SKM-1 treated with dmso at 0.1 percent for 144 hours (cell line): ENCODE data around the gene SCMH1.

Experiments
- DNase-seq: peaks from one replicate; lab custom pipeline; 2025; ENCODE audit not compliant: unreplicated experiment; lab: John Stamatoyannopoulos, UW

Gene SCMH1

DNA sequence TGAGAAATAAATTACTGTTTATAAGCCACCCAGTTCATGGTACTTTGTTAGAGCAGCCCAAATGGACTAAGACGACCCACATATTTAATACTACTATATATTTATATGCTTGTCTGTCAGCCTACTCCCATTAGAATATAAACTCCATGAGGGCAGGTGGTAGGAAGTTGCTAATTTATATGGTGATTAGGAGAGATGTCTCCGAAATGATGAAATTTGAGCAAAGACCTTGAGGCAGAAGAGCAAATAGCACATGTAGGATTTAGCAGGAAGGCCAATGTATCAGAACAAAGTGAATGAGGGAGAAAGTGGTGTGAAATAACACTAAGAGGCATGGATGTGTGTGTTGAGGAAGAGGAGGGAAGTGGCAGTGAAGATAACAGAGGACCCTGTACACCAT lies 210.0 kb downstream of the SCMH1 start:
- DNase-seq: no peak

DNA sequence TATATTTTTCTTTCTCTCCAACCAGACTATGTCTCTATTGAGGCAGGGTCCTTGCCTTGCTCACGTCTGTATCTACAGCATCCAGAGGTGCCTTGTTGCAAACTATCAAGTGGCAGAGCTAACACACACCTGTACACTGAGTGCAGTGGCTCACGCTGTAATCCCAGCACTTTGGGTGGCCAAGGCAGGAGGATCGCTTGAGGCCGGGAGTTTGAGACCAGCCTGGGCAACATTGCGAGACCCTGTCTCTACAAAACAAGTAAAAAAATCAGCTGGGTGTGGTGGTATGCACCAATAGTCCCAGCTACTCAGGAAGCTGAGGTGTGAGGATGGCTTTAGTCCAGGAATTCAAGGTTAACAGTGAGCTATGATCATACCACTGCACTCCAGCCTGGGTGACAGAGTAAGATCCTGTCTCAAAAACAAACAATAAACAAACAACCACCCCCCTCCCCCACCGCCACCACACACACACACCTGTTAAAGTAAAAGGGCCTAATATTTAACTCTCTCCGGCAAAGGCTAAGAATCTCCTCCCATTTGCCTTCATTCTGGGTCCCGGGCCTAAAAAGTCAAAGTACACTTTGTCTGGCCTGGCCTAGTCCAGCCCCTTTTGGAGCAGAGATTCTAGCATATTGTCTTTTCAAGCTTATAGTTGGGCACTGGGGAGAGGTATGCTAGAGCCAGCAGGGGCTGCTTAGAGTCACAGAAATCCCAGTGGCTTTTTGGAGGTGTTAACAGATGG lies 211.1 kb downstream of the SCMH1 start:
- DNase-seq: no peak

DNA sequence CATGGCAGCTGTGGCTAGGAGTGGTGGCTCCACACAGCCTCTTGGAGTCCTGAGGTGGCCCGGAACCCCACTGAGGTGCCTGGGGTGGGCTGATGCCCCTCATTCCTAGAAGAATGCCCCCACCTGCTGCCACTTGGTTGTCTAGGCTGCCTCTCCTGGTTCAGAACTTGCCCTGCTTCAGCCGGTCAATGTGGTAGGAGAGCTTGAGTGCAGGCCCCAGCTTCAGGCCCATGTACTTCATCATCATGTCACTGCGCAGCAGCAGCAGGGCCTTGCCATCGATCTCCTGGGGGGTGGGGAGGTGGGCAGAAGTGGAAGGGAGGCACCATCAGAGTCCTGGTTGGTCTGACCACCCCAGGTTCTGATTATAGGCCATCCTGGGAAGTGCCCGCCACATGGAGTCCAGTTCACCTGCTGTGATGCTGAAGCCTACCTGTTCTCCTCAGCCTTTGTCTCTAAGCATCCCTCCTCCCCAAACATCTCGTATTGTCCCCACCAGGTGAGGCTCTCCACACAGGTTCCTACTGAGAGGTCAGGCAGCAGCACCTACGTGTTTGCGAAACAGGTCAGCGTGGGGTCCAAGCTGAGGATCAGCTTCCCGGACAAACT lies 214.0 kb downstream of the SCMH1 start:
- no peak for DNase-seq

DNA sequence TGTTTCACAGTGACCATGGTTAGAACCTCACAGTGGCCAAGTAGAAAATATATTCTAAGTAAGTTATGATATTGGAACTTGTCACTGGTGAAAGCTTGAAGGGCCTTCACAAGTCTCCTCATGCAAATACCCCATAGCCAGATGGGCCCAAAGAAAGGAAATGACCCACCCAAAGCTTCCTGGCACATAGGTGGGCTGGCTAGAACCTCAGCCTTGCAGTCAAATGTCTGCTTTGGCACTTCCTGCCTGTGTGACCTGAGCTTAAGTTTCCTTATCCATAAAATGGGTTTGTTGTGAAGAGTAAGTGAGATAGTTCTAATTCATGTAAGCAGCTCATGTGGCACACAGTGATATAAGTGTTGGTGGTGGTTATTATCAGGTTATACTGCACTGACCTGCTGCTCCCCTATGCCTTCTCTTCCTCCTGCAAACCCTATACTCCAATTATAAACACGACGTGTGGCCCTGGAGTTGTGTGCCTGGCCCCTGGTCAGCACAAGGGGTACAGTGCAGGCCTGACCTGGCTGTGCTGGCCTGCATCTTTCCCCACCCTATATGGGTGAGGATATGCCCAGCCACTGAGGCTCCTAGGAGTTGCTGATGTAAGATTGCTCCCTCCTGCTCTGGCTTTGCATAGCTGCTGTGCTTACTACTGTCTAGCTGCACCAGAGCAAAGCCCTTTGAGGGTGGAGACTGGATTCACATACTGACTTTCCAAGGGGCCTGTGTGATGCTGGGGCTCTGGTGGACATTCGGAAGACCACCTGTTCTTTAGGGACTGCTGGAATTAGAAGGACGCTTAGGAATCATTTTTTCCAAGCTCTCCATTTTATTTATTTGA lies 215.9 kb downstream of the SCMH1 start:
- no peak for DNase-seq

DNA sequence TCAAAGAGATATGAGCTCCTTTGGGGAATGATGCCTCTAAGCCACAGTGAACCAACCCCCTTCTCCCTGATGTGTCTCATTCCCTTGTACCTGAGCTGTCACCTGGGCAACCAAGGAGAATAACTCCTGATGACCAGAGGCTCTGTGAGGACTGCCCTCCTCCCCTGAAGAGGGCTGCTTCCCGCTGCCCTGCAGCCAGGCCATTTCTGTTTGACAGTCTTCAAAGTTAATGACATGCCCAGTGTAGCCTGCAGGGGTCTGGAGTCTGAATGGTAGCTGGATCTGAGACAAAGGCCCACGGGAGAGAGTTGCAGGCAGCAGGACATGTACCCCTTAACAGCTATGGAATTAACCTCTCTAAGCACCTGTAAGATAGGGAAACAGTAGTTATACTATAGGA lies 217.2 kb downstream of the SCMH1 start:
- DNase-seq: no peak

DNA sequence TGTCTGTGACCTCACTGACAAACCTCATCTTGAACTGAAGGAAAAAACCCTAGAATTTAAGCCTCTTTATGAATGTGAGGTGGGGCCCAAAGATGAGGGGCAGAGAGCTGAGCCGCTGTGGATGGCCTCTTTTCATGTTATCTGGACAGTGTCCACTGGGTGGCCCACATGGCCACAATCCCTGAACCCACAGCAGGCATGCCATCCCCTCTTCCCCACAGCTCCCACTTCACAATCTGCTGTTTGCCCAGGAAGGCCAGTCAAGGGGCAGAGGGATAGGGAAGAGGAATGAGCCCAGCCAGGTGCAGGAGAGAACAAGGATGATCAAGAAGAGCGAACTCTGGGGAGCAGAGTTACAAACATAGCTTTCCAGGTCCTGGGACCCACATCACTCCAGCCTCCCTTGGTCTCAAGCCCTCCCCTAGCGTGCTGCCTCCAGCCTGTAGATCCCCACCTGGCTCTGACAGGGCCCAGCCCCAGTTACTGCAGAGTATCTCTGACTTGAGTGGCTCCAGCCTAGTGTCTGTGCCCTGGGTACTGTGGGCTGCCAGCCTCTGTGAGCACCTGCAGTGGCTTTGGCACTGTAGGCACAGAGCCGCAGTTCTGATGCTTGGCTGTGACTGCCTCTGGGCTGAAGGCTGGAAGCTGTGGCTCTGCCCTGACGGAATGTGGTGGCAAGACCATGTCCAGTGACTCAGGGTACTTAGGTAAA lies 218.7 kb downstream of the SCMH1 start:
- no peak for DNase-seq

DNA sequence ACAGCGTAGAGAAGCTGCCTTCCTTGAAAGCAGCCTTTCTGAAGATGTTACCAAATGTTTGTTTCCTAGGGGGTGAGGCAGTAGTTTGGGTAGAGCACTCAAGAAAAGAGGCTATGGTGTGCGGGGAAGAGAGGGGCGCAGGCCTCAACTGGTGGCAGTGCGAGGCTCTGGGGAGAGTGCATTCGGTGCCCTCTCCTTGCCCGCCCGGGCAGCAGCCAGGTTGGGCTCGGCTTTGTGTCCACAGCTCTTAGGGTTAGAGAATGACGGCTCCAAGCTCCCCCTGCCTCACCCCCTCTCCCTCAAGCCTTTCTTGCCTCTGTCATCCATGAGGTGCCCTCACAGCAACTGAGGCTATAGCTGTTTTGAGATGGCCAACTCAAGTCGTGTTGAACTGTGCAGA lies 219.7 kb downstream of the SCMH1 start:
- no peak for DNase-seq

DNA sequence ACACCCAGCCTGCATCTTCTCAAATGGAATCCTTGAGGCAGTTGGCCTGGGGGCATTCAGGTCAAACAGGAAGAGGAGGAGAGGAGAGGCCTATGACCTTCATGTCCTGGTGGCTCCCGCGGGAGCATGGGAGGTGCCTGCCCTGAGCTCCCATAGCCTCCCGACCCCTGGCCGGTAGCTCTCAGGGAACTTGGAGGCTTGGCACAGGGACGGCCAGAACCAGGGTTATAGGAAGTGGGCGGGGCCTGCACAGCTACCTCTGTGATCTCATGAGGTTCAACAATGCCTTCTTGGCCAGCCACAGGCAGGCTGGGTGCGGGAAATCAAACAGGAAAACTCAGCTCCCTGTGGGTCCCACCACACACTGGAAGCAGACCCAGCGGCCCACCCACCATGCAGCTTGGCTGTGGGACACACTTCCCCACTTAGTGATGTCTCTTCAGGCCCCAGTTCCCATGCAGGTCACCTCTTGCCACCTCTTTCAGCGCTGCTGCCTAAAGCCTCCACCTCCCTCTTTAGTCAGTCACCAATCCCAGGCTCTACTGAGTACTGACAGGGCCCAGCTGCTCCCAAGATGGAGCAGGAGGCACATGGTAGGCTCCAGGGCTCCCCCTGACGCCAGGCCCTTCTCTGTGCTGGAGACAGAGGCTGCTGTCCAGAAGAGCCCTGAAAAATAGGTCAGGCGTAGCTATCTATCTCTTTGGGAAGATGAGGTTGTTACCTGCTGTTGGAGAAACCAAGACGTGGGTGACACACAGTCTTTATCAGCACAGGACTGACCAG lies 220.4 kb downstream of the SCMH1 start, which contains the start of gene SLFNL1:
Gene SLFNL1 (minus strand): TSS at position 200 of the 783 bp plus-strand sequence. CDS start 1,065 bp downstream, outside the sequence.
- no peak for DNase-seq

DNA sequence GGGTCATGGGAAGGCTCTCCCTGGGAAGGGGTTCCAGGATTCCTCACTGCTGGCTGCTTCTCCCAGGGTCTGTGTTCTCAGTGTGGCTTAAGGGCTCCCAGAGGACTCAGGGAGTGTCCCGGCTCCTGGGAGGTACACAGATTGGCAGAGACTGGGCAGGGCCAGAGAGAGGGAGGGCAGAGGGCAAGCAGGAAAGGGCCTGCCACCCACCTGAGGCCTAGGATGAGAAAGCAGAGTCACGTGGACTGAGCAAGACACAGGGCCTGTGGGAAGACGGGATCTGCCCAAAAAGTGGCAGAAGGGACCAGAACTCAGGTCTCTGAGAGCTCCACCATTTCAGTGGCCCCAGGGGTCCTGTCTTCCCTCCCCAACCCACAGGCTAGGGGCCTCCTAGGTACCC lies 221.5 kb downstream of the SCMH1 start:
- DNase-seq: no peak

DNA sequence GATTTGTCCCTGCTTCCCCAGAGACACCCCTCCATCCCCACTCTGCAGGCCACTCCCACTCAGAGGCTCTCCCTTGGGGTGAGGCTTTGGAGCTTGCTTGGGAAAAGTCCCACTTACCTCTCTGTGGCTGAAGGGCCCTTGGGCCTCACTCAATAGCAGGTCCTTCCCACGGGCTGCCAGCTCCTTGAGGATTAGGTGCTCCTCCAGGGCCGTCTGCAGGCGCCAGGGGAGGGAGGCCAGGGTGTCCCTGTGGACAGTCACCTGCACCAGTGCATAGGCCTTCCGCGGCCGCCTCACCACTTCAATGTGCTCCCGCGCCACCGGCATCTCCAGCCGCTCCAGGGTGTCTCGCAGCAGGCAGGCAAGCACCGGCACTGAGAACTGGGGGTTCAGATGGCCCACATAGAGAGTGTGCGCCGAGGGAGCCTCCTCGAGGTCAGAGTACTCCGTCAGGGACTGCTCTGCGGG lies 222.0 kb downstream of the SCMH1 start:
- no peak for DNase-seq

DNA sequence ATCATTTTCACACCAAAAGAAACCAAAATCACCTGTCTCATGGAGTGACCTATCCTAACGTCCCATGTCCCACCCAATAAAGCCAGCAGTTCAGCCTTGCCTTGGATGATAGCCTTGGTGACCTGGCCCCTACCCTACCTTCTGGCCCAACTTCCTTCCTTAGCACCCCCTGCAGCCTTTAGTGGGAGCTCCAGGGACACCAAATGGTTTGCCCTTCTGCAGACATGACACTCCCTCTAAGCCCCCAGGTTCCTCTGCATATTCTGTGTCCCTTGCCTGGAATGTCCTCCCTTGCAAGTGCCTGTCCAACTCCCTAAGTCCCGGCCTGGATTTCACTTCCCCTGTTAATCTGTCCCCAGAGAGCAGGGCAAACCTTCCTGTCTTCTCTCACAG lies 222.8 kb downstream of the SCMH1 start:
- DNase-seq: no peak

DNA sequence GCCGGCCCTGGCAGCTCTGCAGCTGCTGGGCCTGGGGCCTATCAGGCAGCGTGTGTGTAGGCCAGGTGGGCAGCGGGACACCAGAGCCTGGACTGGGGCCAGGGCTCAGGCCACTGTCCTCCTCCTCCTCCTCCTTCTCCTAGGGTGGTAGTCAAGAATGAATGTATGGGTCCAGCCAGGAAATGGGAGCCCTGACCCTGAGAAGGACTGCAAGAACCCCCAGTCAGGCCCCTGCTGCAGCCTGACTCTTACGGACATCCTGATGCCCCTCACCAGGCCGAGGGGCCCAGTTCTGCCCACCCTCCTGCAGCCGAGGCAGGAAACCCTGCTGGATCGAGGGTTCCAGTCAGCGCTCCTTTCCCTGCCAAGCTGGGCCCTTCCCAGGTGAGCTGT lies 224.1 kb downstream of the SCMH1 start:
- DNase-seq: no peak

DNA sequence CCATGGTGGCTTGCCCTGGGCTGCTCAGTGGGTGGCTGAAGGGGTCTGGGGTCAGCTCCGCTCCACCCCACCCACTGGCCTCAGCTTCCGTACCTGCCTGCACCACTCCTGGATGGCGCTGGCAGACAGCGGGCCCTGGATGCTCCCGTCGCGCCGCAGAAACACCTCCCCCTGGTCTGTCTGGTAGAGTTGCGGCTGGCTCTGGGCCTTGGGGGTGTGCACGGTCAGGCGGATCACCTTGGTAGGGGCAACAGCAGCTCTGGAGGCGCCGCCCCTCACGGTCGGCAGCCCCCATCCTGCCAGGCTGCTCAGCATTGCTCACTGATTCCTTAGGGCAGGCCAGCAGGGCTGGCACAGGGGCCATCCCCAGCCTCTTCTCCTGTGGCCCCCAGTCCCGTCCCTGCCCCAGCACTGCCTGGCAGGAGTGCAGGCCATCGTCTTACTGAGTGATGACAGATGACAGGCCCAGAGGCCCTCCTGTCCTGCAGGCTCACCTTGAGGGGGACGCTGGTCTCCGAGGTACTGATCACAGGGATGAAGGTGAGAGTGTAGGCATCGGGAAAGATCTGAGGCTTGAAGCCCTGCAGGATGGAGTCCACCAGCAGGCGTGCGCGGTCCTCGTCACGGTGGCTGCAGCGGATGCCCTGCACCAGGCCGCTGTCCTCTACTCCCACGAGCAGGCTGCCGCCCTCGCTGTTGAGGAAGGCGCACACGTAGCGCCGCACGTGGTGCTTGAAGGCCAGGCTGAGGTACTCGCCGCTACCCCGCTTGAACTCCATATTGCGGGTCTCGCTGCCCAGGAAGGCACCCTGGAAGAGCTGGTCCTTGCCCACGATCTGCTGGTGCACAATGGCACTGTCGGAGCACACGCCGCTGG lies 224.7 kb downstream of the SCMH1 start:
- no peak for DNase-seq

DNA sequence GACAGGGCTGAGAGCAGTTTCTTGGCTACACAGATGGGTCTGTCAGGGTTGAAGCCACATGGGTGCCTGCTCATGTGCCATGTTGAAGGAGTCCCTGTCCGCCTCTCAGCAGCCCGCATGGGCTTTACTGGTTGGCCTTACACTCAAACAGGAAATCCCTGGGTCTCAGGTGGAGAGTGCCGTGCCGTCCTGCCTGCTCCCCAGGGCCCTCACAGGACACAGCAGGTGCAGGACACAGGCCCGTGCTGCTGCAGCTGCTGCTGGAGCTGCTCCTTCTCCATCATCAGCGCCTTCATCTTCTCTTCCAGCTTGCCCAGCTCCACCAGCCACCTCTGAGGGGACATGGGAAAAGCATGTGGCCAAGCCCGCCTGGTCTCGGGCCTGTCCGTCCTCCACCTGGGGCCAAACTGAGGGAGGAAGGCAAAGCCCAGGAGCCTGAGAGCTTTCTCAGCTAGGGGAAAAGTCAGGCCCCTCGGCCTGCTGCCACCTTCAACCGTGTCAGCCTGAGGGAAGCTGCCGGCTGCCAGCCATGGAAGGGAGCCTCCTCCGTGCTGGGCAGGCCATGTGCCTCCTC lies 226.1 kb downstream of the SCMH1 start:
- DNase-seq: no peak

DNA sequence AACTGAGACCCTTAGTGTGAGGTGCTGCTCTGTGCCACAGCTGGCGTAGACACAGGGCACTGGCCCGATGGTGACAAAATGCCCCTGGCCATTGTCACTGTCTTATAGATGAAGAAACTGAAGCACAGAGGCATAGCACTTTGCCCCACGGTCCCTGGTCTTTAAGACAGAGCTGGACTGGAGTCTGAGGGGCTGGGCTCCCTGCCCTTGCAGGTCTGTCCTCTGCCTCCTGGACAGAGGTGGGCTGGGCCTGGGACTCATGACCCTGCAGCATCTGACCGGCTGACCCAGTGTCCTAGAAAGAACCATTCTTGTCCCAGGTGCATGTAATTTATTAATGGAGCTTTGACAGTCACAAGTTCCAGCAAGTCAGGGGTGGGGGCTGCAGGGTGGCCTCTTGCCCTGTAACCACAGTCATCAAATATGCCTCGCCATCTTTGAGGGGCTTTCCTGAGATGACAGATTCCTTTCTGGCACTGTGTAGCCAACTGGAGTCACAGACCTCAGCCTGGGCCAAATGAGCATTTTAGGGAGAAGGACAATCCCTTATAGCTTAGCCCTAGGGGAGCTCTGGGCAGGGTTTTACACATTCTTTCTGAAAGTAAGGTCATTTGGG lies 226.7 kb downstream of the SCMH1 start:
- no peak for DNase-seq

DNA sequence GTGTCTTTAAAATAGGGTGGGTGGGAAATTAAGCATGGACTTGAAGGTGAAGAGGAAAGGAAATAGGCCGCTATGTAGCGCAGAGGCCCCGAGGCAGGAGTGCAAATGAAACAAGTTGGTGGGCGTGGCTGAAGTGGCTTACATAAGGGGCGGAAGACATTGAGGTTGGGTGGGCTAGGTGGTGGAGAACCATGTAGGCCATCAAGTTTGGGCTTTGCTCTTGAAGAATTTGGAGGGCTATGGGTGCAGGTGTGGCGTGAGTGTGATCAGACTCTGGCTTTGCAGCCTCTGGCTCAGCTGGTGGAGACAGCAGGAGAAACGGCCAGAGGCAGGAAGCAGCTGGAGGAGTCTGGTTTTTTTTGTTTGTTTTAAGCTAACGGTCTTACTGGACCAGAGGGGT lies 227.2 kb downstream of the SCMH1 start:
- no peak for DNase-seq

DNA sequence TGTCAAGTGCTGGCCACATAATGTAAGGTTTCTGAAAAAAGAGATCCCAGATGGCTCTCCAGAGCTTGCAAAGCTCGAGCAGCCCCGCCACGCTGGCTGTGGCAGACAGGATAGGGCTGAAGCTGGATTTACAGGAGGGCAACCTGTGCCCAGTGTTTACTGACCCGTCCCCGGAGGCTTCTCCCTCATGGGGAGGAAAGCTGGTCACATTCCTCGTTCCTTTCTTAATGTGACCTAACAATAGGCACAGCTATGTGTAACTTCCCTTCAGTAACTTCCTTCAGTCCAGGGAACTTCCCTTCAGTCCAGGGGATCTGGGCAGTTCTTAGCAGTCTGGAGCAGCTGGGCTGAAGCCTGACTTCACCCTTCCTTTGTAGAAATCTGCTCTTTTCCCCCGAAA lies 228.3 kb downstream of the SCMH1 start:
- no peak for DNase-seq

DNA sequence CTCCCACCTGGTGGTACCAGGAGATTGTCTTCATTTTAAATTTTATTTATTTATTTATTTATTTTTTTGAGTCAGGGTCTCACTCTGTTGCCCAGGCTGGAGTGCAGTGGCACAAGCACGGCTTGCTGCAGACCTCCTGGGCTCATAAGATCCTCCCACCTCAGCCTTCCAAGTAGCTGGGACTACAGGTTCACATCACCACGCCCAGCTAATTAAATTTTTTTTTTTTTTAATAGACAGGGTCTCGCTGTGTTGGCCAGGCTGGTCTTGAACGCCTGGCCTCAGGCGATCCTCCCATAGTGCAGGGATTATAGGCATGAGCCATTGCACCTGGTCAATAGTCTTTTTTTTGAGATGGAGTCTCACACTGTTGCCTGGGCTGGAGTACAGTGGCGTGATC lies 229.1 kb downstream of the SCMH1 start:
- no peak for DNase-seq

DNA sequence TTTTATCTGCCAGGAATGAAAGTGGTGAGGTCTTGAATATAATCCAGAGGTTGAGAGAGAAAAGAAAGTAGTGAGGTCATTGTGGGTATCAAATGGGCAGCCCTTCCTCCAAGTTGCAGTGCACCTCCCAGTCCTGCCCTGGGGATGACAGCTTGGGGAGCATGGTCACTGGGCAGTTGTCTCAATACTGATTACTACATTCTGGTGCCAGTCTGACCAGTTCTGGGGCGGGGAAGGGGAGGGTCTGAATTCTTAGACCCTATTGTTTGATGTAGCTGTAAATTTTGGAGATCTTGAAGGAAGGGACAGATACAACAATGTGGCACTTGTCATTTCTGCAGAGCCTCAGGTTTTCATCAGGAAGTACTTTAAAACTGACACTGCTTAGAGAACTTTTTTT lies 231.8 kb downstream of the SCMH1 start:
- no peak for DNase-seq
